ENCODE data around the gene KISS1R. TPM values are rescaled to one million over a fixed set of nuclear protein-coding genes. Genes with fewer than 3 reads are reported as not detected.

The KISS1R gene
- total and polyA plus RNA-seq, 8 donors: 0.16 to 1.0 (median 0.31) TPM; not detected in 2

DNA sequence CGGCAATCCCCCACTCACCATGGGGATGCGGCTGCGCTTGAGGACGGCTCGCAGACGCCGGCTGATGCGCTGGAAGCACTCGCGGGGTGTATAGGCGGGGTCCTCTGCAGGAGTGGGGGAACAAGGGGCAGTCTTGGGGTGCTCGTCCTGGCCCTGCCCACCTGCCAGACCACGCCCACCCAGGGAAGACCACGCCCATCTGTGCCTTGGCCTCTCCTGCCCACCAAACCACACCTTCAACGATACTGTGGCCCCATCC is 17.2 kb upstream of the KISS1R start:
- Histone ChIP-seq H3K27ac (no peak overlapping the region), H3K9me3 (no peaks in the 10 kb centered on the region), H3K36me3 (peaks cover 0 to 5% (median 3%) of the 10 kb centered on the region in 3 donors), H3K4me1 (no peaks in the 10 kb centered on the region), H3K27me3 (no peaks in the 10 kb centered on the region), H3K4me3 (no peak overlapping the region)
- ATAC-seq: no peak
- DNase-seq: peak in 2 of 6 donors; percentile 54 to 62
- 89 to 93% methylated on average over 13 to 15 of the region's 15 CpGs for WGBS, 2 donors
- FAIRE-seq: no peak
- TF ChIP-seq, protein P1, sequence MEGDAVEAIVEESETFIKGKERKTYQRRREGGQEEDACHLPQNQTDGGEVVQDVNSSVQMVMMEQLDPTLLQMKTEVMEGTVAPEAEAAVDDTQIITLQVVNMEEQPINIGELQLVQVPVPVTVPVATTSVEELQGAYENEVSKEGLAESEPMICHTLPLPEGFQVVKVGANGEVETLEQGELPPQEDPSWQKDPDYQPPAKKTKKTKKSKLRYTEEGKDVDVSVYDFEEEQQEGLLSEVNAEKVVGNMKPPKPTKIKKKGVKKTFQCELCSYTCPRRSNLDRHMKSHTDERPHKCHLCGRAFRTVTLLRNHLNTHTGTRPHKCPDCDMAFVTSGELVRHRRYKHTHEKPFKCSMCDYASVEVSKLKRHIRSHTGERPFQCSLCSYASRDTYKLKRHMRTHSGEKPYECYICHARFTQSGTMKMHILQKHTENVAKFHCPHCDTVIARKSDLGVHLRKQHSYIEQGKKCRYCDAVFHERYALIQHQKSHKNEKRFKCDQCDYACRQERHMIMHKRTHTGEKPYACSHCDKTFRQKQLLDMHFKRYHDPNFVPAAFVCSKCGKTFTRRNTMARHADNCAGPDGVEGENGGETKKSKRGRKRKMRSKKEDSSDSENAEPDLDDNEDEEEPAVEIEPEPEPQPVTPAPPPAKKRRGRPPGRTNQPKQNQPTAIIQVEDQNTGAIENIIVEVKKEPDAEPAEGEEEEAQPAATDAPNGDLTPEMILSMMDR (IDR thresholded peaks at IDR 0.05): no peak
- intact Hi-C loops (cut with DNase I): no loop called here

DNA sequence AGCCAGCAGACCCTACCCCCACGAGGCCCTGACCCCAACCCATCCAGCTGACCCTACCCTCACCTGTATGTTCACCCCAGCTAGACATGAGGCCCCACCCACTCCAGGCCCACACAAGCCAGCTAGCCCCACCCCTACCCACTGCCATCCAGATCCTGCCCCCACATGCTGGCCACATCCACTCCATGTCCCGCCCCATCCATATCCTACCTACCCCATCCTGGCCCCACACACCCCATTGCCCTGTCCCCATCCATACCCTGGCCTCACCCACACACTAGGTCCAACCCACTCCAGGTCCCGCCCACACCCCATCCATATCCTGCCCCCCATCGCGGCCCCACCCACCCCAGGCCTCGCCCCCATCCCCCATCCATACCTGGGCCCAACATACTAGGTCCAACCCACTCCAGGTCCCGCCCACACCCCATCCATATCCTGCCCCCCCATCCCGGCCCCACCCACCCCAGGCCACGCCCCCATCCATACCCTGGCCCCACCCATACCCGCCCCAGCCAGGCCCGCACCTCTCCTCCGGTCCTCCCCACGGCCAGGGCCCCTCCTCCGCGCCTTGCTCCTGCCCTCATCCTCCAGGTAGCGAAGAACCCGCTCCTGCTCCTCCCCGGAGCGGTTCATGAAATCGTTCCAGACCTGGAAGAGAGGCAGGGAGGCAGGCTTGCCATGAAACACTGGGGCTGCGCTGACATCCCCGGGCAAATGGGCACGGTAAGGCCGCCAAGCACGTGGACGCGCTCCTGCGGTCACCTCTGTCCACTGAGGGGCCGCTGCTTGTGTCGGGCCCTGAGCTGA is 16.6 kb upstream of the KISS1R start:
- H3K27ac ChIP-seq: no peak overlapping the region
- intact Hi-C loops (cut with DNase I): no loop called here
- TF ChIP-seq, protein P1 (IDR thresholded peaks at IDR 0.05): no peak
- ATAC-seq (peak in 1 of 4 donors; percentile 5), DNase-seq (peak in 2 of 6 donors; percentile 55 to 66), FAIRE-seq (no peak)
- H3K4me1 ChIP-seq: no peaks in the 10 kb centered on the region
- H3K36me3 ChIP-seq: peaks cover 0 to 5% (median 3%) of the 10 kb centered on the region in 3 donors
- no peaks in the 10 kb centered on the region for H3K9me3 ChIP-seq
- H3K27me3 ChIP-seq: no peaks in the 10 kb centered on the region
- 81 to 82% methylated on average over 25 to 30 of the region's 30 CpGs for WGBS, 2 donors
- H3K4me3 ChIP-seq: no peak overlapping the region

DNA sequence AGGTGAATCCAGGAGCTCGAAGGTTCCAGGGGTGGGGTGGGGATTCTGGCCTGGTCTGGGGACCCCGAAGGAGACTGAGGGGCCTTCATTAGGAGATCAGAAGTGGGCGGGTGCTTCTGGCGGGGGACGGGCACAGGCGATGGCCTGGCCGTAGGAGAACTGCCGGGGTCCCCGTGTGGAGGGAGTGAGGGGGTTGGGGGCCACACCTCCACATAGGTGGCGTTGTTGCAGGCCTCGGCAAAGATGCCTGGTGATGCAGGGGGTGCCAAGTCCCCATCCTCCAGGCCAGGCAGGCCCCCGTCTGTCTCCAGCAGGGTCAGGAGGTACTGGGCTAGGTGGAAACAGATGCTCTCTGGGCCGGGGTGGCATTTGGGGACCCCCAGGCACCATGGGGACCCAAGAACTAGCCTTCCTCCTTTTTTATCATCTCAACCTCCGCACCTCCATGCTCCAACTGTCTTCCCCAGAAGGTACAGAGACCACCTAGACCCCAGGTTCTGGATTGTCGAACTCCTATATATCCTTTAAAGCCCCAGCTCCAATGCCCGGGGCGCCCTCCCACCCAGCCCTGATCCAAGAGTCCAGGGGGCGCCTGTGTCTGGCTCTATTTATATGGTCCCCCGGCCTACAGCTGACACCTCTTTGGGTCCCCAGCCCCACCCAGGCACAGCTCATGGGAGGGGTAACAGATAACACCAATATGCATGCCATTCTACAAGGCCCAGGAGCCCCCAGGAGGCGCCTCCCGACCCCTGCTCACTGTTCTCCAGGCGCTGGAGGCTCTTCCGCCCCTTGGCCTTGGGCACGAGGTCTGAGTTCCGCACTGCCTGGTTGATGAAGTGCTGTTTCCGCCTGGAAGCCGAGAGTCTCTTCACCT is 15.7 kb upstream of the KISS1R start:
- Histone ChIP-seq H3K27ac (no peak overlapping the region), H3K4me3 (no peak overlapping the region), H3K36me3 (peaks cover 0 to 5% (median 3%) of the 10 kb centered on the region in 3 donors), H3K4me1 (no peaks in the 10 kb centered on the region), H3K27me3 (no peaks in the 10 kb centered on the region), H3K9me3 (no peaks in the 10 kb centered on the region)
- intact Hi-C loops (cut with DNase I): no loop called here
- TF ChIP-seq, protein P1 (IDR thresholded peaks at IDR 0.05): no peak
- no peak for ATAC-seq
- WGBS, 2 donors: 92 to 93% methylated on average over 27 of the region's 27 CpGs
- no peak for FAIRE-seq
- peak in 2 of 6 donors; percentile 45 to 63 for DNase-seq

DNA sequence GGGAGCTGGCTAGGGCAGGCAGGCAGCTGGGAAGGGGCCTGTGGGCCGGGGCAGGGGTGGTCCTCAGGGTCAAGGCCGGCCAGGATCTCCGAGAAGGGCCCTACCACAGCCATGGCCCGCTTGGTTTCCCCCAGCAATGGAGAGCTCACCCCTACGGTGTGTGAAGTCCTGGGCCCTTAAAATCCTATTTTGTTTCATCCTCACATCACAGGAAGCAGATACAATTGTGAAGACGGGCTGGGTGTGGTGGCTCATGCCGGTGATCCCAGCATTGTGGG is 15.1 kb upstream of the KISS1R start:
- no peak overlapping the region for H3K4me3 ChIP-seq
- peaks cover 0 to 5% (median 3%) of the 10 kb centered on the region in 3 donors for H3K36me3 ChIP-seq
- DNase-seq (no peak), ATAC-seq (no peak), FAIRE-seq (no peak)
- TF ChIP-seq, protein P1 (IDR thresholded peaks at IDR 0.05): no peak
- no peaks in the 10 kb centered on the region for H3K9me3 ChIP-seq
- no peaks in the 10 kb centered on the region for H3K27me3 ChIP-seq
- intact Hi-C loops (cut with DNase I): no loop called here
- H3K27ac ChIP-seq: no peak overlapping the region
- 86 to 92% methylated on average over 7 of the region's 7 CpGs for WGBS, 2 donors
- no peaks in the 10 kb centered on the region for H3K4me1 ChIP-seq

Data from pancreas (tissue), 10 donors.